Spinal cord (tissue), 10 donors: Measurements from ENCODE around the gene EPB41. TPM values are rescaled to one million over a fixed set of nuclear protein-coding genes. Genes with fewer than 3 reads are reported as not detected.
A peak's percentile ranks its signal among the peaks of the same experiment; 100 is the strongest.

Experiments used
- DNase-seq, 6 donors: peaks; one replicate each; pipeline versions ENCODE4 v3.0.0 to v3.0.0-alpha.2; 2013 to 2015; ENCODE audit warnings: low spot score in 6 of 6, low read depth in 4 of 6
- H3K27ac ChIP-seq: one replicate; pipeline ENCODE4 v1.5.1; 2013; ENCODE audit warnings: low read depth, low read length, control low read depth
- H3K27me3 ChIP-seq: one replicate; pipeline ENCODE4 v1.6.1; 2013; ENCODE audit warnings: low read length; ENCODE audit not compliant: control insufficient read depth, insufficient read depth
- H3K36me3 ChIP-seq: one replicate; pipeline ENCODE4 v1.6.1; 2013; ENCODE audit warnings: low read length; ENCODE audit not compliant: control insufficient read depth, insufficient read depth
- H3K4me1 ChIP-seq: one replicate; pipeline ENCODE4 v1.6.1; 2013; ENCODE audit warnings: low read length; ENCODE audit not compliant: control insufficient read depth, insufficient read depth
- H3K4me3 ChIP-seq: one replicate; pipeline ENCODE4 v1.5.1; 2013; ENCODE audit warnings: low read depth, low read length, control low read depth
- H3K9me3 ChIP-seq: one replicate; pipeline ENCODE4 v1.6.1; 2013; ENCODE audit warnings: low read length; ENCODE audit not compliant: control insufficient read depth, insufficient read depth
- WGBS: methylation state at CpG from one replicate; pipeline ENCODE4 v1.1.5; 2013; ENCODE audit warnings: missing lambda C conversion rate; ENCODE audit not compliant: insufficient coverage; 5-methylcytosine and 5-hydroxymethylcytosine counted together
- polyA plus RNA-seq, 2 donors: library from polyadenylated mRNA; unstranded; fragments of 120-200 nt; gene quantifications; one replicate each; pipeline ENCODE4 v1.2.1, GENCODE V29; 2013; ENCODE audit not compliant: insufficient read length in 2 of 2
- total RNA-seq, 2 donors: library from RNA; depleted of rRNA in 1 of 2; stranded (reverse); fragments of 120-200 nt in 1 of 2; fragments of >200 nt in 1 of 2; gene quantifications; one replicate each; pipeline versions ENCODE4 v1.2.3 to v1.2.4, GENCODE V29; 2013 to 2014
- donor health status: healthy.

The EPB41 gene
- total and polyA plus RNA-seq, 4 donors: 27.8 to 66.9 (median 41.1) TPM

GRCh38 chr1:29122682-29123052 lies 208.3 kb downstream of the EPB41 start:
- peaks cover 36% of the 10 kb centered on the region for H3K27me3 ChIP-seq
- peak in 1 of 6 donors; percentile 56 for DNase-seq
- H3K9me3 ChIP-seq: no peaks in the 10 kb centered on the region
- no peaks in the 10 kb centered on the region for H3K36me3 ChIP-seq
- H3K4me1 ChIP-seq: peaks cover 39% of the 10 kb centered on the region
- H3K4me3 ChIP-seq: peak overlapping the region; percentile 58
- WGBS: 7% methylated on average over 34 of the region's 34 CpGs
- peak overlapping the region; percentile 93 for H3K27ac ChIP-seq

- Histone ChIP-seq H3K4me3 (peak overlapping the region; percentile 58), H3K36me3 (no peaks in the 10 kb centered on the region), H3K9me3 (no peaks in the 10 kb centered on the region), H3K4me1 (peaks cover 39% of the 10 kb centered on the region), H3K27me3 (peaks cover 36% of the 10 kb centered on the region), H3K27ac (peak overlapping the region; percentile 93)
- DNase-seq: peak in 2 of 6 donors; percentile 38 to 41
- 5% methylated on average over 70 of the region's 70 CpGs for WGBS
Observed at GRCh38 chr1:29123053-29123886, 208.9 kb downstream of the EPB41 start.

- Histone ChIP-seq H3K27me3 (peaks cover 36% of the 10 kb centered on the region), H3K4me1 (peaks cover 39% of the 10 kb centered on the region), H3K9me3 (no peaks in the 10 kb centered on the region), H3K36me3 (no peaks in the 10 kb centered on the region), H3K4me3 (peak within 1 kb of the TSS; percentile 65), H3K27ac (peak within 1 kb of the TSS; percentile 96)
- WGBS: under 1% methylated on average over 43 of the region's 46 CpGs
- no peak for DNase-seq
Observed at GRCh38 chr1:29123887-29124365, 209.6 kb downstream of the EPB41 start, which contains the start of gene TMEM200B. Gene TMEM200B (minus strand): TSS chr1:29123903. CDS start chr1:29121828, 2,075 bp downstream.

- Histone ChIP-seq H3K9me3 (no peaks in the 10 kb centered on the region), H3K27ac (peak overlapping the region; percentile 96), H3K4me3 (peak overlapping the region; percentile 65), H3K4me1 (peaks cover 39% of the 10 kb centered on the region), H3K36me3 (no peaks in the 10 kb centered on the region), H3K27me3 (peaks cover 36% of the 10 kb centered on the region)
- DNase-seq: peak in 3 of 6 donors; percentile 43 to 86 (median 68)
- WGBS: 1% methylated on average over 85 of the region's 85 CpGs
Observed at GRCh38 chr1:29124366-29125236, 210.2 kb downstream of the EPB41 start.

- Histone ChIP-seq H3K27me3 (peaks cover 36% of the 10 kb centered on the region), H3K27ac (peak overlapping the region; percentile 96), H3K9me3 (no peaks in the 10 kb centered on the region), H3K4me1 (peaks cover 39% of the 10 kb centered on the region), H3K4me3 (peak overlapping the region; percentile 65), H3K36me3 (no peaks in the 10 kb centered on the region)
- DNase-seq: peak in 1 of 6 donors; percentile 27
- 30% methylated on average over 14 of the region's 14 CpGs for WGBS
Observed at GRCh38 chr1:29125237-29125641, 210.9 kb downstream of the EPB41 start.

- 91% methylated on average over 5 of the region's 6 CpGs for WGBS
- H3K9me3 ChIP-seq: no peaks in the 10 kb centered on the region
- H3K4me1 ChIP-seq: peaks cover 39% of the 10 kb centered on the region
- no peak overlapping the region for H3K4me3 ChIP-seq
- DNase-seq: no peak
- H3K36me3 ChIP-seq: no peaks in the 10 kb centered on the region
- H3K27ac ChIP-seq: peak overlapping the region; percentile 96
- H3K27me3 ChIP-seq: peaks cover 35% of the 10 kb centered on the region
Observed at GRCh38 chr1:29125788-29126187, 211.4 kb downstream of the EPB41 start.

GRCh38 chr1:29126198-29126597 lies 211.8 kb downstream of the EPB41 start:
- Histone ChIP-seq H3K4me1 (peaks cover 39% of the 10 kb centered on the region), H3K27ac (peak overlapping the region; percentile 96), H3K9me3 (no peaks in the 10 kb centered on the region), H3K27me3 (peaks cover 31% of the 10 kb centered on the region), H3K36me3 (no peaks in the 10 kb centered on the region), H3K4me3 (no peak overlapping the region)
- no peak for DNase-seq
- 91% methylated on average over 4 of the region's 6 CpGs for WGBS

GRCh38 chr1:29128739-29129138 lies 214.4 kb downstream of the EPB41 start:
- Histone ChIP-seq H3K4me3 (no peak overlapping the region), H3K27ac (no peak overlapping the region), H3K36me3 (no peaks in the 10 kb centered on the region), H3K9me3 (no peaks in the 10 kb centered on the region), H3K27me3 (peaks cover 11% of the 10 kb centered on the region), H3K4me1 (peaks cover 22% of the 10 kb centered on the region)
- WGBS: 91% methylated on average over 5 of the region's 6 CpGs
- no peak for DNase-seq

GRCh38 chr1:29129916-29130315 lies 215.5 kb downstream of the EPB41 start:
- WGBS: 95% methylated on average over 5 of the region's 5 CpGs
- no peaks in the 10 kb centered on the region for H3K36me3 ChIP-seq
- H3K27ac ChIP-seq: no peak overlapping the region
- no peaks in the 10 kb centered on the region for H3K9me3 ChIP-seq
- peaks cover 6% of the 10 kb centered on the region for H3K27me3 ChIP-seq
- no peak overlapping the region for H3K4me3 ChIP-seq
- H3K4me1 ChIP-seq: peaks cover 25% of the 10 kb centered on the region
- DNase-seq: no peak
